Neural crest cell (in vitro differentiated cells): ENCODE results near the gene NRG2. TPM values are rescaled to one million over a fixed set of nuclear protein-coding genes. Genes with fewer than 3 reads are reported as not detected.

ENCODE experiments used
- DNase-seq: peaks from one replicate; pipeline ENCODE4 v3.0.0; 2021; ENCODE audit warnings: low read depth, mixed read lengths, low spot score
- H3K27ac Mint-ChIP-seq: one replicate; pipeline ENCODE4 v1.8.0; 2021; ENCODE audit warnings: mild to moderate bottlenecking, mixed read lengths; ENCODE audit not compliant: unreplicated experiment
- H3K27me3 Mint-ChIP-seq: 2 replicates; pipeline ENCODE4 v1.8.0; 2021; ENCODE audit warnings: low read depth, mild to moderate bottlenecking, mixed read lengths
- H3K36me3 Mint-ChIP-seq: 2 replicates; pipeline ENCODE4 v1.8.0; 2021; ENCODE audit warnings: low read depth, mild to moderate bottlenecking, mixed read lengths
- H3K4me1 Mint-ChIP-seq: 2 replicates; pipeline ENCODE4 v1.8.0; 2021; ENCODE audit warnings: mixed read lengths
- H3K4me3 Mint-ChIP-seq: one replicate; pipeline ENCODE4 v1.8.0; 2021; ENCODE audit warnings: mild to moderate bottlenecking, mixed read lengths
- H3K9me3 Mint-ChIP-seq: 2 replicates; pipeline ENCODE4 v1.8.0; 2021; ENCODE audit warnings: mixed read lengths
- CTCF ChIP-seq: fragments of 200-600 bp; sonication (generic); conservative IDR thresholded peaks from 2 replicates; pipeline ENCODE4 v1.5.0; 2021; ENCODE audit warnings: antibody characterized with exemption, mild to moderate bottlenecking
- total RNA-seq: library from RNA; stranded (reverse); gene quantifications from 2 replicates; pipeline ENCODE4 v1.2.1, GENCODE V29; 2021

NRG2 gene
- total RNA-seq, 1 donor from 2014 or later: 0.82 TPM

GRCh38 chr5:140005145-140005591, 37.9 kb downstream of the NRG2 start:
- Mint-ChIP-seq H3K27ac (no peak overlapping the region), H3K27me3 (peaks cover 75% of the 10 kb centered on the region), H3K36me3 (no peaks in the 10 kb centered on the region), H3K9me3 (no peaks in the 10 kb centered on the region), H3K4me1 (no peaks in the 10 kb centered on the region), H3K4me3 (no peak overlapping the region)
- no peak for DNase-seq
- TF ChIP-seq CTCF: no peak

DNA sequence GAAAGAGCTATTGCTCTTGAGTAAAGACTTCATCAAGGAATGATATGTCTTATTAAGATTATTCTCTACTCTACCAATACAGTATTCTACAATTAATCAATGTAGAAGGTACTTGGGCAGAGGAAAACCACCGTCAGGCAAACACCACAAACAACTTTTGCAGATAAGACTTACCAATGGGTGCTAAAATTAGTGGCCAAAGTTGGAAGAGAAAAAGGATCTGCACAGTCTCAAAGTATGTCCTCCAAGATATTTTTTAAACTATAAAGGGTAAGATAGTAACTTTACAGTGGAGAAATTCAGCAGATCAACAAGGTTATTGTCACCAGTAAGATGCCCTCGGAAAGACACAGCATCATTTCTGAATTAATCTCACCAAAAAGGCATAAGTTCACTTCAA, 38.9 kb downstream of the NRG2 start:
- peaks cover 79% of the 10 kb centered on the region for H3K27me3 Mint-ChIP-seq

DNA sequence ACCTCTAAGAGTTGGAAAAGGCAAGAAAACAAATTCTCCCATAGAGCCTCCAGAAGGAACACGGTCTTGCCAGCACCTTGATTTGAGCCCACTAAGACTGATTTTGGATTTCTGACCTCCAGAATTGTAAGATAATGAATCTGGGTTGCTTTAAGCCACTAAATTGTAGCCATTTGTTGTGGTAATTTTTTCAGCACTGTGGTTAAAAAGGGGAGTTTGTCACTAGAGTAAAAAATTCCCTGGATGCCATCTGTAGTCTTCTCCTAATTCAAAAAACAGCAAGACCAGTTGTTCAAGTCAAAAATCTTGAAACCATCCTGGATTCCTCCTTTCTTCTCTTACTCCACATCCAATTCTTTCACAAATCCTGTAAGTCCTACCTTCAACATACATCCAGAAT, 39.6 kb downstream of the NRG2 start:
- Mint-ChIP-seq H3K4me1 (no peaks in the 10 kb centered on the region), H3K4me3 (no peak overlapping the region), H3K27me3 (peaks cover 83% of the 10 kb centered on the region), H3K36me3 (no peaks in the 10 kb centered on the region), H3K27ac (no peak overlapping the region), H3K9me3 (no peaks in the 10 kb centered on the region)
- no peak for TF ChIP-seq CTCF
- DNase-seq: no peak

More for the DNA sequence above, 38.9 kb downstream of the NRG2 start:
- no peak overlapping the region for H3K4me3 Mint-ChIP-seq
- H3K4me1 Mint-ChIP-seq: no peaks in the 10 kb centered on the region
- no peak overlapping the region for H3K27ac Mint-ChIP-seq
- H3K9me3 Mint-ChIP-seq: no peaks in the 10 kb centered on the region
- TF ChIP-seq CTCF: no peak
- no peak for DNase-seq
- no peaks in the 10 kb centered on the region for H3K36me3 Mint-ChIP-seq

DNA sequence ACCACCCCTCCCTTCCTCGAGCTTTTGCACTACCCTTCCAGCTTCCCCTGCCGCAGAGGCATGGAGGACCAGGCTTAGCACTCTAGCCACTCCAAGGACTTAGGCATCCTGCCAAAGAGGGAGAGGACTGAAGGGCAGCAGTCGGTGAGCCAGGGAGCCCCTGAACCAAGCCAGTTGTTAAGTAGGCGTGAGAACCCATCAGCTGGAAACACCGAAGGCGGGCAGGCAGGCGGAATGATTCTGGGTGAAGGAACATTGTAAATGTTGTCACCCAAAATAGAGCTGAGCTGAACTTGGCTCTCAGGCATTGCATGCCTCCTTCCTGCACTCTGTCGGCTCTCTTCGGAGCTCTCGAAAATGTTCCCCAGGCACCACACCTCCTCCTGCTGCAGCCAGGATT, 42.8 kb downstream of the NRG2 start:
- no peaks in the 10 kb centered on the region for H3K36me3 Mint-ChIP-seq
- no peaks in the 10 kb centered on the region for H3K4me1 Mint-ChIP-seq
- no peak overlapping the region for H3K4me3 Mint-ChIP-seq
- peaks cover 65% of the 10 kb centered on the region for H3K27me3 Mint-ChIP-seq
- no peak for TF ChIP-seq CTCF
- DNase-seq: no peak
- no peaks in the 10 kb centered on the region for H3K9me3 Mint-ChIP-seq
- no peak overlapping the region for H3K27ac Mint-ChIP-seq

GRCh38 chr5:139998837-139999236, 44.3 kb downstream of the NRG2 start:
- Mint-ChIP-seq H3K36me3 (no peaks in the 10 kb centered on the region), H3K4me1 (no peaks in the 10 kb centered on the region), H3K9me3 (no peaks in the 10 kb centered on the region), H3K27ac (no peak overlapping the region), H3K4me3 (no peak overlapping the region), H3K27me3 (peaks cover 62% of the 10 kb centered on the region)
- no peak for DNase-seq
- TF ChIP-seq CTCF: no peak

- no peak overlapping the region for H3K27ac Mint-ChIP-seq
- no peak overlapping the region for H3K4me3 Mint-ChIP-seq
- no peak for DNase-seq
- no peak for TF ChIP-seq CTCF
- peaks cover 59% of the 10 kb centered on the region for H3K27me3 Mint-ChIP-seq
- no peaks in the 10 kb centered on the region for H3K36me3 Mint-ChIP-seq
- no peaks in the 10 kb centered on the region for H3K9me3 Mint-ChIP-seq
- no peaks in the 10 kb centered on the region for H3K4me1 Mint-ChIP-seq
These were observed 45.8 kb downstream of the NRG2 start for GRCh38 chr5:139997276-139997675.
